Activated CD8-positive, alpha-beta memory T cell treated with anti-CD3 and anti-CD28 coated beads for 4 hours (primary cell): ENCODE data around the gene IRF3.
"Not testable (repeated sequence)": the region's sequence is repeated elsewhere in the genome, so short reads cannot be mapped to it uniquely, and the experiment has no call there.

ENCODE experiments used
- DNase-seq, 2 donors: peaks; one replicate each; pipeline ENCODE4 v3.0.0-alpha.2; 2020; ENCODE audit warnings: low read depth in 2 of 2

Gene IRF3

GRCh38 chr19:49617860-49618259 lies 47.8 kb downstream of the IRF3 start:
- not testable (repeated sequence) for DNase-seq

- DNase-seq, result no peak
Observed at GRCh38 chr19:49616945-49617344, 48.7 kb downstream of the IRF3 start.

- no peak for DNase-seq
Observed at GRCh38 chr19:49616532-49616931, 49.1 kb downstream of the IRF3 start.

GRCh38 chr19:49615861-49616260 lies 49.8 kb downstream of the IRF3 start:
- DNase-seq, result no peak

- DNase-seq, result no peak
Observed at GRCh38 chr19:49614096-49614833, 51.4 kb downstream of the IRF3 start.

- DNase-seq, result no peak
Observed at GRCh38 chr19:49613374-49613773, 52.3 kb downstream of the IRF3 start.
